ENCODE measurements around the gene CSF1R.
"Not testable (repeated sequence)": the region's sequence is repeated elsewhere in the genome, so short reads cannot be mapped to it uniquely, and the experiment has no call there.

Gene CSF1R

DNA sequence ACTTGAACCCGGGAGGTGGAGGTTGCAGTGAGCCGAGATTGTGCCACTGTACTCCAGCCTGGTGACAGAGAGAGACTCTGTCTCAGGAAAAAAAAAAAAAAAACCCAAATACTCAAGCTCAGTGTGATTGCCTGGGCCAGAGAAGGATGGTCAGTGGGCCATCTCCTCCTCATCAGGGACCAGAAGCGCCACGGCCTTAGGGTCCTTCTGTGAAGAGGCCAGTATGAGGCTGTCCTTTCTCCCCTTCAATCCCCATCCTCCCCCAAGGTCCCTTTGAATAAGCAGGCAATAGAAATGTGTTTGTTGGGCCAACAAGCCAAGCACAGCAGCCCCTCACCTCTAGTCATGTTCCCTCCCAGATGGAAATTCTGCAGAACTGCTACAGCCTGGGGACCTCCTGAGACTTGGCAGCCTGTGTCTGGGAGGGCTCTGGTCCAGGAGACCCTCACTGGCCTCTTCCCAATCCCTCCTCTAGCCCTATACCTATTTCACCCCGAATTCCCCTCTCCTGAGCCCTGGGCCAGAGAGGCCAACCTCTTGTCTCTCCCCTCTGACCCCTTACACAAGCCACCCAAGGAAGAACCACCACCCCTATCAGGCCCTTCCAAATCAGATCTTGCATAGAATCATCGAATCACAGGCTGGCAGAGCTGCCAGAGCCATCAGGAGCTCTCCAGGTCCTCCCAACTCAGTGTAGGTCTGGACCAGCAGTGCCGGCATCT lies 1.0 kb downstream of the CSF1R start:
- Histone ChIP-seq H3K9me3 (ENCODE audit: control insufficient read depth in 1 of 2, low read length in 2 of 2) (no peaks in the 10 kb centered on the region), H3K27ac (ENCODE audit: low read length) (peak overlapping the region; percentile 60), H3K4me3 (ENCODE audit: low read depth in 1 of 2, low read length in 2 of 2) (peak overlapping the region; percentile 41 to 47), H3K4me1 (ENCODE audit: control insufficient read depth in 1 of 2, insufficient read depth in 2 of 2, low read length in 2 of 2) (no peaks in the 10 kb centered on the region), H3K27me3 (ENCODE audit: low read depth, low read length) (no peaks in the 10 kb centered on the region), H3K36me3 (ENCODE audit: control insufficient read depth in 1 of 2, insufficient read depth in 2 of 2, low read length in 2 of 2) (no peaks in the 10 kb centered on the region)

DNA sequence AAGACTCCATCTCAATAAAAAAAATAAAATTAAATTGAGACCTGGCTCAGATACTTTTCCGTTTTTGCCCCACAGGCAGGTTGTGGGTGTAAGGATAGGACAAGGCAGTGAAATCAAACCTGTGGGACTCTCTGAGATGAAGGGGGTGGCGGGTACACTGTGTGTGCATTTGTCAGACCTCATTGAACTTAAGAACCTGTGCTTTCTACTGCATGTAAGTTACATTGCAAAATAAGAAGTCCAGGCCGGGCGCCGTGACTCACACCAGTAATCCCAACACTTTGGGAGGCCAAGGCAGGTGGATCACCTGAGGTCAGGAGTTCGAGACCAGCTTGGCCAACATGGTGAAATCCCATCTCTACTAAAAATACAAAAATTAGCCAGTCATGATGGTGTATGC lies 1.6 kb downstream of the CSF1R start:
- H3K4me3 ChIP-seq (ENCODE audit: low read depth in 1 of 2, low read length in 2 of 2); H3K27ac ChIP-seq (ENCODE audit: low read length); H3K27me3 ChIP-seq (ENCODE audit: low read depth, low read length): not testable (repeated sequence)

GRCh38 chr5:150082889-150083288 lies 3.5 kb downstream of the CSF1R start:
- H3K4me3 ChIP-seq (ENCODE audit: low read depth in 1 of 2, low read length in 2 of 2) = peak overlapping the region in 1 of 2 donors; percentile 15
- H3K27me3 ChIP-seq (ENCODE audit: low read depth, low read length) = no peaks in the 10 kb centered on the region
- H3K36me3 ChIP-seq (ENCODE audit: control insufficient read depth in 1 of 2, insufficient read depth in 2 of 2, low read length in 2 of 2) = no peaks in the 10 kb centered on the region
- peak overlapping the region; percentile 22 for H3K27ac ChIP-seq (ENCODE audit: low read length)
- no peaks in the 10 kb centered on the region for H3K4me1 ChIP-seq (ENCODE audit: control insufficient read depth in 1 of 2, insufficient read depth in 2 of 2, low read length in 2 of 2)
- no peaks in the 10 kb centered on the region for H3K9me3 ChIP-seq (ENCODE audit: control insufficient read depth in 1 of 2, low read length in 2 of 2)

More for the DNA sequence above, 1.6 kb downstream of the CSF1R start:
- not testable (repeated sequence) for H3K9me3 ChIP-seq (ENCODE audit: control insufficient read depth in 1 of 2, low read length in 2 of 2); H3K36me3 ChIP-seq (ENCODE audit: control insufficient read depth in 1 of 2, insufficient read depth in 2 of 2, low read length in 2 of 2); H3K4me1 ChIP-seq (ENCODE audit: control insufficient read depth in 1 of 2, insufficient read depth in 2 of 2, low read length in 2 of 2)

DNA sequence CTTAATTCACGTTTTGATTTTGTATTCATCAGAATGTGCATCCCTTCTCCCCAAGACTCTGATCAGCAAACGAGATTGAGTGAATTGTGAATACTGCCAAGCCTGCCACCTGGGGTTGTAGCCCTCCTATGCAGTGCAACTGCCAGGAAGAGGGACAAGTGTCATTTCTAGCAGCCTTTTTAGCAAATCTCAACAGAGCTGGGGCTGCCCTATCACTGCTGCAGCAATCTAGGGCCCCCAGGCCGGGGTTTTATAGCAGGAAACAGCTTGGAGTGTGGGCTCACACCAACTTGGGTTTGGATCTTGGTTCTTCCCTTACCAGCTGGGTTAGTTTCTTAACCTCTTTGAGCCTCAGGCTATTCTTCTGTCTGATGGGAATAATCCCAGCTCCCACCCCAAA lies 4.0 kb downstream of the CSF1R start:
- Histone ChIP-seq H3K36me3 (ENCODE audit: control insufficient read depth in 1 of 2, insufficient read depth in 2 of 2, low read length in 2 of 2) (no peaks in the 10 kb centered on the region), H3K27ac (ENCODE audit: low read length) (peak overlapping the region; percentile 22), H3K4me1 (ENCODE audit: control insufficient read depth in 1 of 2, insufficient read depth in 2 of 2, low read length in 2 of 2) (no peaks in the 10 kb centered on the region), H3K9me3 (ENCODE audit: control insufficient read depth in 1 of 2, low read length in 2 of 2) (no peaks in the 10 kb centered on the region), H3K27me3 (ENCODE audit: low read depth, low read length) (no peaks in the 10 kb centered on the region), H3K4me3 (ENCODE audit: low read depth in 1 of 2, low read length in 2 of 2) (peak overlapping the region in 1 of 2 donors; percentile 15)

GRCh38 chr5:150081541-150082283 lies 4.6 kb downstream of the CSF1R start:
- Histone ChIP-seq H3K27ac (ENCODE audit: low read length) (no peak overlapping the region), H3K4me1 (ENCODE audit: control insufficient read depth in 1 of 2, insufficient read depth in 2 of 2, low read length in 2 of 2) (no peaks in the 10 kb centered on the region), H3K36me3 (ENCODE audit: control insufficient read depth in 1 of 2, insufficient read depth in 2 of 2, low read length in 2 of 2) (peaks cover 0 to 5% of the 10 kb centered on the region in 2 donors), H3K27me3 (ENCODE audit: low read depth, low read length) (no peaks in the 10 kb centered on the region), H3K4me3 (ENCODE audit: low read depth in 1 of 2, low read length in 2 of 2) (no peak overlapping the region), H3K9me3 (ENCODE audit: control insufficient read depth in 1 of 2, low read length in 2 of 2) (no peaks in the 10 kb centered on the region)

DNA sequence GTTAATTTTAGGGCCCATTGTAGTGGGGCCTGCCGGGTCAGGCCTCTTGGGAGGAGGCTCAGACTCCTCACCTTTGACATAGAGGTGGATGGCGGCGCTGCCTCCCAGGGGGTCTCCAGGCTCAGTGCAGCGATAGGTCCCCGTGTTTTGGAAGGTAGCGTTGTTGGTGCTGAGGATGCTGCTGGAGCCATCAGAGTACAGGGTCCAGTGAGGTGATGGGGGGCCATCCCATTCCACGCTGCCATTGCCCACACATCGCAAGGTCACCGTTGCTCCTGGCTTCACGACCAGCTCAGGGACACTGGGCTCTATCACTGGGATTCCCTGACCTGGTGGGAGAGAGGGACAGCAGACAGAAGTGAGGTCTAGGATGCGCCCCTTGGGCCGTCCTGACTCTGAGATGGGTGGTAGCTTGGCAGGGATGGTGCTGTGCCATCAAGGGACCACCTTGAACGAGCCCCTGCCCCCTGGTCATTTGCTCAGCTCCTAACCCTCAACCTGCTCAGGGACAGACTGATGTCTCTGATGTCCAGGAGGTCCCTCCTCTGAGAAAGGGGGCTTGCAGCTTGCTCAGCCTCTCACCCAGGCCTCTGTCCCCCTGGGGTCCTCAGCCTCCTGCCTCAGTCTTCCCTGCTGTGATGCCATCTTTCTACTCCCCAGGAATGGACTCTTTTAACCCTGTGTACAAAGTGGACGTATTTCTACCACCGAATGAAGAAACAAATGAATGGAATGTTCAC lies 5.5 kb downstream of the CSF1R start:
- Histone ChIP-seq H3K4me1 (ENCODE audit: control insufficient read depth in 1 of 2, insufficient read depth in 2 of 2, low read length in 2 of 2) (no peaks in the 10 kb centered on the region), H3K27ac (ENCODE audit: low read length) (no peak overlapping the region), H3K27me3 (ENCODE audit: low read depth, low read length) (no peaks in the 10 kb centered on the region), H3K9me3 (ENCODE audit: control insufficient read depth in 1 of 2, low read length in 2 of 2) (no peaks in the 10 kb centered on the region), H3K36me3 (ENCODE audit: control insufficient read depth in 1 of 2, insufficient read depth in 2 of 2, low read length in 2 of 2) (peaks cover 0 to 6% of the 10 kb centered on the region in 2 donors), H3K4me3 (ENCODE audit: low read depth in 1 of 2, low read length in 2 of 2) (no peak overlapping the region)

DNA sequence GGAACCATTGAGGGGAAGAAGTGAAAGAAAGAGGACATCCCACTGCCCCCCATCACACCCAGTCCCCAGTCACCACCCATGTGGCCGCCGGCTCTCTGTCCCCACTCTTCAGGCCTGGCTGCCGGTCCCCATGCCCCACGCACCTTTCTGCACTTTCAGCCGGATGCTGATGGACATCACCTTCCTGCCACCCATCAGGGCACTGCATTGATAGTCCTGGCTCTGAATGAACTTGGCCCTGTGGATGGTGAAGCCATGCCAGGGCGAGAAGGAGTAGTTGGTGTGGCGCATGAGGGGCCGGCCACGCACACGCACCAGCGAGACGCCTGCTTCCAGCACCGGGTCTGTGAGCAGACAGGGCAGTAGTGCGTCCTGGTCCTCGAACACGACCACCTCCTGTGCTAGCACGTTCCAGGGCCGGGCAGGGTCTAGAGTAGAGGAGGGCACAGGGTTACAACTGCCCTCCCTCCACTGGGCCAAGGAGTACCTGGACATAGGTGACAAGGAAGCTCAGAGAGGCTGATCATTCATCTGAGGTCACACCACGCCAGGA lies 6.4 kb downstream of the CSF1R start:
- H3K27ac ChIP-seq (ENCODE audit: low read length) = no peak overlapping the region
- H3K36me3 ChIP-seq (ENCODE audit: control insufficient read depth in 1 of 2, insufficient read depth in 2 of 2, low read length in 2 of 2) = peaks cover 0 to 6% of the 10 kb centered on the region in 2 donors
- H3K4me3 ChIP-seq (ENCODE audit: low read depth in 1 of 2, low read length in 2 of 2) = no peak overlapping the region
- H3K4me1 ChIP-seq (ENCODE audit: control insufficient read depth in 1 of 2, insufficient read depth in 2 of 2, low read length in 2 of 2) = no peaks in the 10 kb centered on the region
- no peaks in the 10 kb centered on the region for H3K9me3 ChIP-seq (ENCODE audit: control insufficient read depth in 1 of 2, low read length in 2 of 2)
- H3K27me3 ChIP-seq (ENCODE audit: low read depth, low read length) = no peaks in the 10 kb centered on the region

DNA sequence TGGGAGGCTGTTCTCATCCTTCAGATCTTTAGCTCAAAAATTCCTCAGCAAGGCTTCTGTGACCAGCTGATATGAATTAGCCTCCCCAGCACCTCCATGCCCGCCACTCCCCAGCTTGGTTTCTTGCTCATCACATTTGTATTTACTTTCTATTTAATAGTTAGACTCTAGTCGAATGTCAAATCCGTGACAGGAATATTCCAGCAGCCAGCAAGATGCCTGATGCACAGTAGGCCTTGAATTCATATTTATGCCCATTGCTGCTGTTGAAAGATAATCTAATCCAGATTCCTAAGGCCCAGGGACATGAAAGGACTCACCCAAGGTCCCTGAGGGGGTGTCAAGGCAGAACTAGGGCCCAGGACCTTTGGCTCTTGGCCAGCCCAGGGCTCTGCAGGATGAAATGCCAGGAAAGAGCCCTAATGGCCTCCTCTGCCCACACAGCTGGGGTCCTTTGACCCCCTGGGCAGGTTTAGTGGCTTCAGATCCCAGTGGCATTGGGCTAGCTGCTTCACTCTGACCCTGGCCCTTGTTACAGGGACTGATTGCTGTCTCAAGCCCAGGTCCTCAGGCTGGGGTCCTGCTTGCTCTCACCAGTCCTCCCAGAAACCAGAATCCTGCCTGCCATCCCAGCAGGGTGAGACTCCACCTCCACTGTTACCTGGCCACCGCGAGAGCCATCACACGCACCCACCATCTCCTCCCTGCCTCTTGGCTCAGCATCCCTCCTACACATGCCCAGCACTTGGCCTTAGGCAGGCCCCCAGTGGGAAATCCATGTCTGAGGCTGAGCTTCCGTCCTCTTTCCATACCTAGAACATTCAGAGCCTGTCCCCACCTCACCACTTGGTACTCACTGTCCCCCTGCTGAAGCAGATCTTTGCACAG lies 7.3 kb downstream of the CSF1R start:
- Histone ChIP-seq H3K27me3 (ENCODE audit: low read depth, low read length) (no peaks in the 10 kb centered on the region), H3K4me3 (ENCODE audit: low read depth in 1 of 2, low read length in 2 of 2) (no peak overlapping the region), H3K36me3 (ENCODE audit: control insufficient read depth in 1 of 2, insufficient read depth in 2 of 2, low read length in 2 of 2) (peaks cover 0 to 6% of the 10 kb centered on the region in 2 donors), H3K4me1 (ENCODE audit: control insufficient read depth in 1 of 2, insufficient read depth in 2 of 2, low read length in 2 of 2) (no peaks in the 10 kb centered on the region), H3K9me3 (ENCODE audit: control insufficient read depth in 1 of 2, low read length in 2 of 2) (no peaks in the 10 kb centered on the region), H3K27ac (ENCODE audit: low read length) (no peak overlapping the region)

DNA sequence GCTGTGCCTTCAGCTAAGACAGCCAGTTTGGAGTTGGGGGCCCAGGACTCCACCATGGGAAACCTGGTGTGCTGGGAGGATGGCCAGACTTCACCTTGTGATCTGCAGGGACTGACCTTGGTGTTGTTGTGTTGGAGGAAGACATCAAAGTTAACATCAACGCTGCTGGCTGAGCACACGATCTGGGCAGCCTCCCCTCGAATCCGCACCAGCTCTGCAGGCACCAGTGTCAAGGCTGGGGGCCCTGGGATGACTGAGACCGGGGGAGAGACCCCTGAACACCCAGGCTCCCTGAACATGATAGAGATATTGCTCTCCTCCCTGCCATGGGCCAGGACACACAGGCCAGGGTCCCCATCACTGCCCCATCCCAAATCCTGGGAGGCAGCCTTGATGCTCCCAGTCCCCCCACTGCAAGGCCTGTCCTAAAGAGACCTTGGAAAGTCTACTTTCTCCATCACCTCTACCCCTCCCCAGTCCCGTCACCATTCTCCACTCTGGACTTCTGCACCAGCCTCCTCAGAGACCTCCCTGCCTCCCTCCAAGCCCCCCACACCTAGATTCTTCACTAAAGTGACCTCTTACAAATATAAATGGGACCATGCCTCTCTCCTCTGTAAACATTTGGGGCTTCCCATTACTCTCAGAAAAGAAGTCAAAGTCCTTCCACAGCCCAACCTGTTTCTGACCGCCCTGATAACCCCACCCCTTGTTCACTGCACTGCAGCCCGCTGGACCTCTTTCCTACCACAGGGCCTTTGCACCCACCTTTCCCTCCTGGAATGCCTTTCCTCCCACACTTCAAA lies 8.2 kb downstream of the CSF1R start:
- H3K9me3 ChIP-seq (ENCODE audit: control insufficient read depth in 1 of 2, low read length in 2 of 2) = no peaks in the 10 kb centered on the region
- H3K27me3 ChIP-seq (ENCODE audit: low read depth, low read length) = no peaks in the 10 kb centered on the region
- H3K4me1 ChIP-seq (ENCODE audit: control insufficient read depth in 1 of 2, insufficient read depth in 2 of 2, low read length in 2 of 2) = no peaks in the 10 kb centered on the region
- H3K27ac ChIP-seq (ENCODE audit: low read length) = no peak overlapping the region
- no peak overlapping the region for H3K4me3 ChIP-seq (ENCODE audit: low read depth in 1 of 2, low read length in 2 of 2)
- peaks cover 0 to 6% of the 10 kb centered on the region in 2 donors for H3K36me3 ChIP-seq (ENCODE audit: control insufficient read depth in 1 of 2, insufficient read depth in 2 of 2, low read length in 2 of 2)

GRCh38 chr5:150077060-150077459 lies 9.3 kb downstream of the CSF1R start:
- no peak overlapping the region for H3K27ac ChIP-seq (ENCODE audit: low read length)
- H3K4me1 ChIP-seq (ENCODE audit: control insufficient read depth in 1 of 2, insufficient read depth in 2 of 2, low read length in 2 of 2) = no peaks in the 10 kb centered on the region
- H3K27me3 ChIP-seq (ENCODE audit: low read depth, low read length) = no peaks in the 10 kb centered on the region
- no peaks in the 10 kb centered on the region for H3K9me3 ChIP-seq (ENCODE audit: control insufficient read depth in 1 of 2, low read length in 2 of 2)
- peaks cover 5 to 6% of the 10 kb centered on the region in 2 donors for H3K36me3 ChIP-seq (ENCODE audit: control insufficient read depth in 1 of 2, insufficient read depth in 2 of 2, low read length in 2 of 2)
- no peak overlapping the region for H3K4me3 ChIP-seq (ENCODE audit: low read depth in 1 of 2, low read length in 2 of 2)
